ENCODE results near the gene ADAMTS1.
A peak's percentile ranks its signal among the peaks of the same experiment; 100 is the strongest.

Gene ADAMTS1

DNA sequence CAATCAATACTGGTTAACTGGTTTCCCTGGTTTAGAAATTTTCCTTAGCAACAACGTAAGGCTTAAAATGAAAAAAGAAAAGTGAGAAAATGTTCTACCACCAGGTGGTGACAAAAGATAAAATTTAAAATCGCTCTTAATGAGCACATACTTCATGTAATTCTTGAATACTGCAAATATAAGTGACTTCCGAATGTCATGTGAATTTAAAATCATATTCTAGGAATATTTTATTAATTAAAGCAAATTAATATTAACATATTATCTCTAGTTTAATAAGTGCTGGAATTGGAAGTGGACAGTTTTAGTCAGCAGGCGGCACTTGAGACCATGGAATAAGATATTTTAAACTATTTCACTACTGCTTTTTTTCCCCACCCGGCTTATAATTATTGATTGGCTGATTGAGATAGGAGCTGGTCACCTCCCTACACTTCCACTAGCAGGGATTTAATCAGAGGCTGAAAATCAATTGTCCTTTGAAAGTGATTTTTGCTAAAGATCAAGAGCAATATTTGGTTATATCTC lies 5.0 kb upstream of the ADAMTS1 start:
- peak; percentile 66 for TF ChIP-seq CTCF (IDR thresholded peaks at IDR 0.05)
- H3K27ac ChIP-seq = no peak overlapping the region
- no peak overlapping the region for H3K4me3 ChIP-seq
- no peak for DNase-seq (ENCODE audit: low spot score)

- Histone ChIP-seq H3K27ac (no peak overlapping the region), H3K4me3 (no peak overlapping the region)
- peak; percentile 37 for TF ChIP-seq CTCF (IDR thresholded peaks at IDR 0.05)
- DNase-seq (ENCODE audit: low spot score) = no peak
Observed at GRCh38 chr21:26849428-26850115, 4.4 kb upstream of the ADAMTS1 start.

GRCh38 chr21:26847921-26848320 lies 2.7 kb upstream of the ADAMTS1 start:
- no peak overlapping the region for H3K4me3 ChIP-seq
- TF ChIP-seq CTCF (IDR thresholded peaks at IDR 0.05) = no peak
- no peak for DNase-seq (ENCODE audit: low spot score)
- no peak overlapping the region for H3K27ac ChIP-seq

GRCh38 chr21:26847002-26847401 lies 1.8 kb upstream of the ADAMTS1 start:
- Histone ChIP-seq H3K27ac (peak overlapping the region; percentile 95 to 97), H3K4me3 (peak overlapping the region; percentile 91)
- TF ChIP-seq CTCF (IDR thresholded peaks at IDR 0.05) = no peak
- DNase-seq (ENCODE audit: low spot score) = no peak

DNA sequence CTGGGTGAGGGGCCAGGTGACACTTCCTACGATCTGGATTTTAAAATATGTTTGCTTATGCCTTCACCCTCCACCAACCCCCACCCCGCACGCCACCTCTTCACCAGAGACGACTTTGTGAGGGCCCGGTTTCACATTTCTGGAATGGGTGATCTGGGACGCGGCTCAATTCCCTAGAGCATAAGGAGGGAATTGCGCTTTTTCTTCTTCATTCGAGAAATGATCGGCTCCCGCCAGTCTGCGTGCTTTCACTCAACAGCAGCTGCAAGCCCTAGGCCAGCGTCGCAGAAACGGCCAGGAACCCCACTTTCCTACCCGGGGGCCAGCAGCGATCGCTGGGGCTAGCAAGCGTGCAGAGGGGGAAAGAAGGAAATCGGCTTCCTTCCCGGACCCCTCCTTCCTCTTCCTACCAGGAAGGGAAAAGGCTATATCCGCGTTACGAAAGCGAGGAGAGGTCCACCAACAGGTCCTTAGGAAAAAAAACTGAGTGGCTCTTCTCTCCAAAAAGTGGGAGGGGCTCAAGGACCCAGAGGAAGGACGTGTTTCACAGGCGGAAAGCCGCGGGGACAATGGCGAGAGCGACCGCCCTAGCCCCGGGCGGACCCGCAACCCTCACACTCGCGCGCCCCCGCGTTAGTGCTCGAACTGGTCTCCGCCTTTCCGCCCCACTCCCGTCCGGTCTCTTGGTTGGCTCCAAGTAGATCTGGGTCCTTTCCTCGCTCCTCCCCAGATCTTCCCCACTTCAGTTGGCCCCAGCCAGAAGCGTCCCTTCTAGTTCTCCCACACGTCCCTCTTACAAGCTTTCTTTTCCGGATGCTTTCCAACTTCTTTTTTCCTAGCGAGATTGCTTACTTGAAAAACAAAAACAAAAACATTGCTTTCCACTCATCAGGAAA lies 1.1 kb upstream of the ADAMTS1 start:
- no peak for TF ChIP-seq CTCF (IDR thresholded peaks at IDR 0.05)
- Histone ChIP-seq H3K27ac (peak overlapping the region; percentile 95 to 97), H3K4me3 (peak overlapping the region; percentile 91)
- DNase-seq (ENCODE audit: low spot score) = peak; percentile 92

GRCh38 chr21:26845759-26846035 lies 488 bp upstream of the ADAMTS1 start:
- TF ChIP-seq CTCF (IDR thresholded peaks at IDR 0.05) = no peak
- H3K4me3 ChIP-seq = peak overlapping the region; percentile 91
- H3K27ac ChIP-seq = peak overlapping the region; percentile 95 to 97
- no peak for DNase-seq (ENCODE audit: low spot score)
